Activated CD4-positive, alpha-beta memory T cell treated with anti-CD3 and anti-CD28 coated beads, Interleukin-2, amount 10 ng/mL, durations not matched to agents 7 days and 5 days (primary cell): Measurements from ENCODE around the gene TMEM61. TPM values are rescaled to one million over a fixed set of nuclear protein-coding genes. Genes with fewer than 3 reads are reported as not detected.
A peak's percentile ranks its signal among the peaks of the same experiment; 100 is the strongest.

ENCODE experiments used
- CTCF ChIA-PET: fragments of 350-600 bp; sonication (Branson Sonifier 250); formaldehyde crosslinking; loops from one replicate; lab custom pipeline; 2021; ENCODE audit warnings: antibody characterized with exemption, inconsistent platforms; lab: Charles Lee
- POLR2A ChIA-PET: fragments of 350-600 bp; sonication (Branson Sonifier 250); formaldehyde crosslinking; loops from one replicate; lab custom pipeline; 2021; ENCODE audit warnings: antibody characterized with exemption; lab: Charles Lee
- DNase-seq: peaks from one replicate; pipeline ENCODE4 v3.0.0-alpha.2; 2020
- H3K27ac Mint-ChIP-seq: one replicate; pipeline ENCODE4 v1.8.0; 2021; ENCODE audit warnings: mild to moderate bottlenecking, mixed read lengths
- H3K27me3 Mint-ChIP-seq: one replicate; pipeline ENCODE4 v1.8.0; 2021; ENCODE audit warnings: mixed read lengths
- H3K36me3 Mint-ChIP-seq: one replicate; pipeline ENCODE4 v1.8.0; 2021; ENCODE audit warnings: low read depth, mixed read lengths
- H3K4me1 Mint-ChIP-seq: one replicate; pipeline ENCODE4 v1.8.0; 2021; ENCODE audit warnings: mixed read lengths
- H3K4me3 Mint-ChIP-seq: one replicate; pipeline ENCODE4 v1.8.0; 2021; ENCODE audit warnings: mild to moderate bottlenecking, mixed read lengths
- H3K9me3 Mint-ChIP-seq: one replicate; pipeline ENCODE4 v1.8.0; 2021; ENCODE audit warnings: mixed read lengths
- total RNA-seq, 2 experiments: library from RNA; stranded (reverse); gene quantifications; one replicate each; pipeline ENCODE4 v1.2.3, GENCODE V29; 2021

The TMEM61 gene
- total RNA-seq, 2 experiments from 2014 or later: not detected

DNA sequence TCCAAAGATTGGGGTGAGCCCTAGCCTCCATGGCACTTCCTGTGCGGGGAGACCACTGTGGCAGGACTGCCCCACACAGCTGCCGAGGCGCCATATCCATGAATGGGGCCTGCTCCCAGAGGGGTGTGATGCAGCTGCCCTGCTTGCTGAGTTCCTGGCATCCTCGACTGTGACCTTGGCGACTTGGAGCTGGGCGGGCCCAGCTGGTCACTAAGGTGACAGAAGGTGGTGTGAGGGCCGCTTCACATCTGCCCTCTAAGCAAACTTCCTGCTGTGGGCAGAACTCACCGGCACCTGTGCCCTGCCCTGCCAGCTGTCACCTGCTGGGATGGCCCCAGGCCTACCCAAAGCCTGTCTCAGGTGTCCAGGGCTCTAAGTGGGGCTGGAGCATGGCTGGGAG is 9.0 kb downstream of the TMEM61 start:
- ChIA-PET CTCF (interaction anchor here (0.7 to 2.9 kb wide), 4 partner anchors 11 to 44 kb away, joined by 3 to 12 read pairs (median 5); no protein-coding TSS in a partner anchor), POLR2A (no interaction called here)
- no peak for DNase-seq

DNA sequence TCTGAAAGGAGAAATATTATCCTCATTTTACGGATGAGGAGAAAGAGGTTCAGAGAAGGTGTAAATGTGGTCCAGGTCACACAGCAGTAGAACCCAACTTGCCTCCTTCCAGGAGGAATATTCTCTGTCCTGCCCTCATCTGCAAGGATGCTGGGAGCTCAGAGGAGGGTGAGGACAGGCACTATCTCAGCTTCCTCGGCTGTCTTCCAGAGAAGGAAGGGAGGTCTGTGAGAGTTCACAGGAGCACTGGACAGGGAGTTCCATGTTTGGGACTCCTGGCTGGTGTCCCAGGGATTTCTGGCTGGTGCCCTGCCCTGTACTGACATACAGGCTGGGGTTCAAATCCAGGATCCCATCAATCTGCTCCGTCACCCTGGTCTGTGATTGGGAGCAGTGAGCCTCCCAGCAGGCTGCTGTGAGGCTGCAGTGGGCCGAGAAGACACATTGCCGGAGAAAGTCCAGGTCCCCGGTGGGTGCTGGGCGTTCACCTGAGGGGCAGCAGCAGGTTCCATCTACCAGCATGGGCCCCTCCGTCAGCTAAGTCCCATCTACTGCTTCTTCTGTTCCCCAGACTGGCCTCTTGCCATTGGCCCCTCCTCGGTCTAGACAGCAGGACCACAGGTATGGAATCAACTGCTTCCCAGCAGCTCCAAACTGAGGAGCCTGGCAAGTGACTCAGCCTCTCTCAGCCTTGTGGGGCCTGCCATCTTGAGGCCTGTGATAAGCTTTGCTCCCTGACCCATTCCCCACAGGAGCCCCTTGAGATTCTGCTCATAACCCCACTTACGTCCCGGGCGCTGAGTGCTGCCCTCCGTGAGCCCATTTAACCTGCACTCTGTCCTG is 9.8 kb downstream of the TMEM61 start:
- H3K9me3 Mint-ChIP-seq: no peaks in the 10 kb centered on the region
- POLR2A ChIA-PET: no interaction called here
- H3K4me1 Mint-ChIP-seq: peaks cover 16% of the 10 kb centered on the region
- H3K36me3 Mint-ChIP-seq: no peaks in the 10 kb centered on the region
- CTCF ChIA-PET: interaction anchor here (1.1 to 2.9 kb wide), 2 partner anchors 40 to 45 kb away, joined by 3 to 12 read pairs; no protein-coding TSS in a partner anchor
- H3K27me3 Mint-ChIP-seq: peaks cover 4% of the 10 kb centered on the region
- no peak overlapping the region for H3K4me3 Mint-ChIP-seq
- no peak overlapping the region for H3K27ac Mint-ChIP-seq
- DNase-seq: no peak

More for the DNA sequence above, 9.0 kb downstream of the TMEM61 start:
- Mint-ChIP-seq H3K4me3 (no peak overlapping the region), H3K27me3 (no peaks in the 10 kb centered on the region), H3K36me3 (no peaks in the 10 kb centered on the region), H3K4me1 (peaks cover 9% of the 10 kb centered on the region), H3K9me3 (no peaks in the 10 kb centered on the region), H3K27ac (no peak overlapping the region)

GRCh38 chr1:54990916-54991315 is 10.5 kb downstream of the TMEM61 start:
- Mint-ChIP-seq H3K9me3 (no peaks in the 10 kb centered on the region), H3K27me3 (peaks cover 9% of the 10 kb centered on the region), H3K4me3 (no peak overlapping the region), H3K36me3 (no peaks in the 10 kb centered on the region), H3K4me1 (peaks cover 23% of the 10 kb centered on the region), H3K27ac (no peak overlapping the region)
- ChIA-PET CTCF (interaction anchor here (2.5 to 2.9 kb wide), 2 partner anchors 40 to 46 kb away, joined by 12 to 14 read pairs; no protein-coding TSS in a partner anchor), POLR2A (no interaction called here)
- no peak for DNase-seq

DNA sequence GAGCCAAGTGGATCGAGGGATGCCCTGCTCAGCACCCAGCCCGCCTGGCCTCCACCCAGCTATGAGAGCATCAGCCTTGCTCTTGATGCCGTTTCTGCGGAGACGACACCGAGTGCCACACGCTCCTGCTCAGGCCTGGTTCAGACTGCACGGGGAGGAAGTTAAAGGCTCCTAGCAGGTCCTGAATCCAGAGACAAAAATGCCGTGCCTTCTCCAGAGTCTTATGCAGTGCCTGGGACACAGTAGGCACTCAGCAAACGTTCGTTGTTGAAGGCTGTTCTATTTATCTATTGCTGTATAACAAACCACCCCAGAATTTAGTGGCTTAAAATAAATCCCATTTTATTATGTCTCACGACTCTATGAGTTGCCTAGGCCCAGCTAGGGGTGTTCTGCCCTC is 11.5 kb downstream of the TMEM61 start:
- H3K4me3 Mint-ChIP-seq: no peak overlapping the region
- peaks cover 15% of the 10 kb centered on the region for H3K27me3 Mint-ChIP-seq
- no peak overlapping the region for H3K27ac Mint-ChIP-seq
- no peak for DNase-seq
- ChIA-PET CTCF (interaction anchor here (1.8 to 2.5 kb wide), 2 partner anchors 42 to 47 kb away, joined by 12 to 14 read pairs; no protein-coding TSS in a partner anchor), POLR2A (no interaction called here)
- peaks cover 33% of the 10 kb centered on the region for H3K4me1 Mint-ChIP-seq
- no peaks in the 10 kb centered on the region for H3K36me3 Mint-ChIP-seq
- H3K9me3 Mint-ChIP-seq: no peaks in the 10 kb centered on the region

DNA sequence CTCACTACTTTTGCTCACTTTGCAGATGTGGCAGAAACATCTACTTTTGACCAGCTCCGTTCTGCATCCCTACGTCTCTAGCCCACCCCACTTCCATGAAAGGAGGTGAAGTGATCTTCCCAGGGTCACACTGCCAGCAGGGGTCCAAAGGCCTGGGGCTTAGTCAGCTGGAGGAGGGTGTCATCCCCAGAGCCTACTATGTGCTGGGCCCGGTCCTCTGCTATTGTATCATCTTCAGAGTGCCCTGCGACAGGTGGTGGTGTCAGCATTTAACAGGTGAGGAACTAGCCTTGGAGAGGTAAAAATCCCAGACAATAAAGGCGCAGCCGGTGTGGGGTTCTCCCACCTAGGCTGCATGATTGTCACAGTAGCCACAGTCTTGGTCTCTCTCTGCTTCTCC is 12.7 kb downstream of the TMEM61 start:
- Mint-ChIP-seq H3K27me3 (peaks cover 25% of the 10 kb centered on the region), H3K9me3 (no peaks in the 10 kb centered on the region), H3K4me3 (no peak overlapping the region), H3K27ac (no peak overlapping the region), H3K36me3 (no peaks in the 10 kb centered on the region), H3K4me1 (peaks cover 39% of the 10 kb centered on the region)
- CTCF ChIA-PET: interaction anchor here (0.5 to 2.5 kb wide), 4 partner anchors 43 to 316 kb away, joined by 3 to 14 read pairs (median 8); no protein-coding TSS in a partner anchor
- DNase-seq: no peak
- POLR2A ChIA-PET: no interaction called here

GRCh38 chr1:54994355-54994990 is 14.0 kb downstream of the TMEM61 start:
- Mint-ChIP-seq H3K9me3 (no peaks in the 10 kb centered on the region), H3K4me1 (peaks cover 39% of the 10 kb centered on the region), H3K4me3 (no peak overlapping the region), H3K27ac (peak overlapping the region; percentile 94), H3K36me3 (no peaks in the 10 kb centered on the region), H3K27me3 (peaks cover 35% of the 10 kb centered on the region)
- ChIA-PET CTCF (interaction anchor here (10.4 kb wide), 1 partner anchor 46 kb away, joined by 353 read pairs; no protein-coding TSS in a partner anchor), POLR2A (no interaction called here)
- DNase-seq: no peak

DNA sequence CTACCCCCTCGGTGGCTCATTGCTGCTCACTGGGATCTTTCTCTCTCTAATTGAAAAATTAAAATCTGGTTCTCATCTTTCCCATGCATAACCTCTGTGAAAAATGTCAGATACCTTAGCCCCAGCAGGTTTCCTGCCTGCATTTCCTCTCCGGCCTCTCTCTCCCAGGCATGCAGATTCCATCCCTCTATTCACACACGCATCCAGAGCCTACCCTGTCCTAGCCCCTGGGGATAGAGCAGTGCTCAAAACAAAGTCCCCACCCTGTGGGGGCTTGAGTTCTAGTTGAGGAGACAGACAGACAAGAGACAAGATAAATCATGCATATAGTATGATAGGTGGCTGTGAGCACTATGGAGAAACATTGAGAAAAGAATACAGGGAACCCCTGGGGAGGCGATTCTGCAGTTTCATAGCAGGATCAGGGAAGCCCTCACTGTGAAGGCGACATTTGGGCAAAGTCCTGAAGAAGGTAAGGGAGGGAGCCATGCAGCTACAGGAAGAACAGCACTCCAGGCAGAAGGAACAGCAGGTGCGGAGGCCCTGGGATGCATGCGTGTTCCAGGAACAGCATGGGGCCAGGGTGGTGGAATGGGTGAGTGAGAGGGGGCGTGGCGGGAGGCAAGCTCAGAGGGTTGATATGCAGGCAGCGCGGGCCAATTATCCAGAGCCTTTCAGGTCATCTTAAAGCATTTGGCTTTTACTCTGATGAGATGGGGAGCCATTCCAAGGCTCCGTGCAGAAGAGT is 14.8 kb downstream of the TMEM61 start:
- peak overlapping the region; percentile 51 for H3K4me3 Mint-ChIP-seq
- POLR2A ChIA-PET: interaction anchor here (0.7 to 2.3 kb wide), 7 partner anchors 18 to 49 kb away, joined by 3 to 44 read pairs (median 5); no protein-coding TSS in a partner anchor

GRCh38 chr1:54995835-54996234 is 15.4 kb downstream of the TMEM61 start:
- peak; percentile 84 for DNase-seq
- H3K9me3 Mint-ChIP-seq: no peaks in the 10 kb centered on the region
- H3K4me1 Mint-ChIP-seq: peaks cover 39% of the 10 kb centered on the region
- POLR2A ChIA-PET: interaction anchor here (0.7 to 2.3 kb wide), 8 partner anchors 19 to 65 kb away, joined by 3 to 44 read pairs (median 4); no protein-coding TSS in a partner anchor
- peaks cover 39% of the 10 kb centered on the region for H3K27me3 Mint-ChIP-seq
- CTCF ChIA-PET: interaction anchor here (0.7 to 10.4 kb wide), 20 partner anchors 9 to 342 kb away, joined by 3 to 353 read pairs (median 4); partner anchors contain the start of genes DHCR24 and TTC22
- no peaks in the 10 kb centered on the region for H3K36me3 Mint-ChIP-seq
- H3K27ac Mint-ChIP-seq: peak overlapping the region; percentile 94
- H3K4me3 Mint-ChIP-seq: peak overlapping the region; percentile 51

More for the DNA sequence above, 14.8 kb downstream of the TMEM61 start:
- Mint-ChIP-seq H3K27ac (peak overlapping the region; percentile 94), H3K4me1 (peaks cover 39% of the 10 kb centered on the region), H3K36me3 (no peaks in the 10 kb centered on the region), H3K27me3 (peaks cover 39% of the 10 kb centered on the region), H3K9me3 (no peaks in the 10 kb centered on the region)
- DNase-seq: no peak
- CTCF ChIA-PET: interaction anchor here (0.6 to 10.4 kb wide), 13 partner anchors 17 to 1070 kb away, joined by 3 to 353 read pairs (median 5); partner anchors contain the start of genes DHCR24 and TTC22

DNA sequence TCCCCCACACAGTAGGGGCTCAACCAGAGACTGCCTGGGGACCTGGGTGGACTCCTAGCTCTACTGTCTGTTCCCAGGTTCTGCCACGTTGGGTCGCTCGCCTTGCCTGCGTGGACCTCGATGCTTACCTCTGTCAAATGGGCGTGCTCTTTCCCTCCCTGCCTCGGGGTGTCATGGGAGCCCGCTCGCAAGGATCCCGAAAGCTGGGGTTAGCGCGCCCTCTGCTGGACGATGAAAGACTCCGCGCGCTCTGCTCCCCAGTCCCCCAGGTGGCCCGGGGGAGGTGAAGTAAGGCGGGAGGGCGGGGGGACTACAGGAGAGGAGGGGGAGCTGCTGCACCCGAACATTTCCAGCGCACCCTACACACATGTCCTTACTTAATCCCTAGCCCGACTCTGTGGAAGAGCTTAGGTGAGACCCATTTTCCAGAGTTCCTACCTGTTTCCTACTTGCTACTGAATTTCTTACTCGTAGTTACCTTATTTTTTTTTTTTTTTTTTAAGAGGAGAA is 16.0 kb downstream of the TMEM61 start:
- Mint-ChIP-seq H3K4me1 (peaks cover 39% of the 10 kb centered on the region), H3K27ac (peak overlapping the region; percentile 94), H3K9me3 (no peaks in the 10 kb centered on the region), H3K27me3 (peaks cover 39% of the 10 kb centered on the region), H3K36me3 (no peaks in the 10 kb centered on the region), H3K4me3 (peak overlapping the region; percentile 51)
- CTCF ChIA-PET: interaction anchor here (0.6 to 10.4 kb wide), 25 partner anchors 10 to 1172 kb away, joined by 3 to 353 read pairs (median 4); partner anchors contain the start of genes DHCR24 and TTC22
- DNase-seq: peak; percentile 90
- POLR2A ChIA-PET: interaction anchor here (0.8 to 2.3 kb wide), 8 partner anchors 18 to 198 kb away, joined by 3 to 44 read pairs (median 4); no protein-coding TSS in a partner anchor

DNA sequence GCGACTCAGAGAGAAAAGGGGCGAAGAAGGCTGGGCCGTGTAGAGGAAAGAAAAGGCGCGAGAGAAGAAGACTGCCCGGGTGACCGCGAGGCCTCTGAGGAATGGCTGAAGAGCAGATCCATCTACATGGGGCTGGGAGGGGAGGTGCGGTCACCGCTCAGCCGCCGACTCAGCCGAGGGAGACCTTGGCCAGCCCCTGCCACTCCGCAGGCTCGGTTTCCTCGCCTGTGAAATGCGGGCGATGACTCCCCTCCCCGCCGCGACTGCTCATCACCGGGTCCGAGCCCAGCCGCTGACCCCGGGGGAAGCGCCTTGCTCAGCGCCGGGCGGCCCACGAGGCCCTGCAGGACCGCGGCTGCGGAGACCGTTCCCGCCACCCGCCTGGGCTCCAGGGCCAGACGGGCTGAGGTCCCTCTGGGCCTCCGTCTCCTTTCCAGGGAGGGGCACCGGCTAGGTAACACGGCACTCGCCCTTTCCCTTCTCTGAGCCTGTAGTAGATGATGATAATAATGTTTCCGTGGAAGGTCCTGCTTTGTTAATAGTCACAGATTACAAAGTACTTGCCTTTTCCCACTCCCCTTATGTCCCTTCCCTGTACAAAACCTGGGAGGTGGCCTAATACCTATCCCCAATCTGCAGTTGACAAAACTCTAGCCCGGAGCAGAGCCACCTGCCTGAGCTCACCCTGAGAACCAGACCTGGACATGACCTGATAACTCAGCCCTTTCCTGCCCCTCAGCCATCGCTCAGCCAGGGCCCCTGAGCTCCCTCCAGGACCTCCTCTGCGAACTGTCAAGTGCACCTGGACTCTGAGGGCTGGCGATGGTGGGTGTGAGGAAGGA is 16.7 kb downstream of the TMEM61 start:
- ChIA-PET CTCF (interaction anchor here (0.6 to 10.4 kb wide), 17 partner anchors 10 to 1173 kb away, joined by 3 to 353 read pairs (median 5); partner anchors contain the start of gene TTC22), POLR2A (interaction anchor here (0.8 to 2.3 kb wide), 5 partner anchors 24 to 198 kb away, joined by 3 to 44 read pairs (median 5); no protein-coding TSS in a partner anchor)
- peak; percentile 24 for DNase-seq
- H3K36me3 Mint-ChIP-seq: no peaks in the 10 kb centered on the region
- peaks cover 39% of the 10 kb centered on the region for H3K4me1 Mint-ChIP-seq
- no peak overlapping the region for H3K4me3 Mint-ChIP-seq
- peak overlapping the region; percentile 34 for H3K27ac Mint-ChIP-seq
- peaks cover 39% of the 10 kb centered on the region for H3K27me3 Mint-ChIP-seq
- no peaks in the 10 kb centered on the region for H3K9me3 Mint-ChIP-seq

- ChIA-PET CTCF (interaction anchor here (3.5 to 10.4 kb wide), 2 partner anchors 24 to 49 kb away, joined by 26 to 353 read pairs; no protein-coding TSS in a partner anchor), POLR2A (no interaction called here)
- Mint-ChIP-seq H3K9me3 (no peaks in the 10 kb centered on the region), H3K4me1 (peaks cover 35% of the 10 kb centered on the region), H3K27ac (no peak overlapping the region), H3K27me3 (peaks cover 39% of the 10 kb centered on the region), H3K36me3 (no peaks in the 10 kb centered on the region), H3K4me3 (no peak overlapping the region)
- DNase-seq: no peak
Observed at GRCh38 chr1:54997711-54997986, 17.2 kb downstream of the TMEM61 start.
